IMR-90 (cell line): ENCODE results near the gene GNB1L.

Experiments
- CEBPB ChIP-seq: IDR thresholded peaks from 2 replicates; pipeline ENCODE4 v1.6.1; 2012; ENCODE audit warnings: low read depth, low read length, improper control_type of control experiment
- CTCF ChIP-seq: conservative IDR thresholded peaks from 2 replicates; pipeline ENCODE4 v1.5.1; 2012; ENCODE audit warnings: mild to moderate bottlenecking, low read depth, low read length, improper control_type of control experiment
- FOS ChIP-seq: fragments of 150-350 bp; IDR thresholded peaks from 2 replicates; pipeline ENCODE4 v1.6.1; 2016; ENCODE audit warnings: low read depth, low read length
- MAZ ChIP-seq: IDR thresholded peaks from 2 replicates; pipeline ENCODE4 v1.6.1; 2012; ENCODE audit warnings: low read depth, mild to moderate bottlenecking, low read length, improper control_type of control experiment, moderate library complexity, borderline replicate concordance
- MXI1 ChIP-seq: IDR thresholded peaks from 2 replicates; pipeline ENCODE4 v1.6.1; 2012; ENCODE audit warnings: low read depth, mild to moderate bottlenecking, low read length, moderate library complexity, borderline replicate concordance
- POLR2A ChIP-seq: IDR thresholded peaks from 2 replicates; pipeline ENCODE4 v1.6.1; 2012; ENCODE audit warnings: mild to moderate bottlenecking, low read depth, low read length
- RAD21 ChIP-seq: IDR thresholded peaks from 2 replicates; pipeline ENCODE4 v1.6.1; 2012; ENCODE audit warnings: low read length, improper control_type of control experiment
- RCOR1 ChIP-seq: IDR thresholded peaks from 2 replicates; pipeline ENCODE4 v1.6.1; 2012; ENCODE audit warnings: mild to moderate bottlenecking, low read length, improper control_type of control experiment; ENCODE audit not compliant: insufficient replicate concordance
- SMC3 ChIP-seq: fragments of 150-350 bp; IDR thresholded peaks from 2 replicates; pipeline ENCODE4 v1.6.1; 2016; ENCODE audit warnings: low read depth, mild to moderate bottlenecking, antibody characterized with exemption, low read length, moderate library complexity
- TF ChIP-seq, protein P1 (sequence below): fragments of 150-350 bp; IDR thresholded peaks from 2 replicates; pipeline ENCODE4 v1.6.1; 2017; ENCODE audit warnings: mild to moderate bottlenecking, antibody characterized with exemption, low read length, low read depth

- TF ChIP-seq POLR2A (no peak), CTCF (no peak), SMC3 (no peak), RCOR1 (no peak), RAD21 (no peak), FOS (no peak), MXI1 (no peak), CEBPB (no peak), MAZ (no peak)
- TF ChIP-seq, protein P1, sequence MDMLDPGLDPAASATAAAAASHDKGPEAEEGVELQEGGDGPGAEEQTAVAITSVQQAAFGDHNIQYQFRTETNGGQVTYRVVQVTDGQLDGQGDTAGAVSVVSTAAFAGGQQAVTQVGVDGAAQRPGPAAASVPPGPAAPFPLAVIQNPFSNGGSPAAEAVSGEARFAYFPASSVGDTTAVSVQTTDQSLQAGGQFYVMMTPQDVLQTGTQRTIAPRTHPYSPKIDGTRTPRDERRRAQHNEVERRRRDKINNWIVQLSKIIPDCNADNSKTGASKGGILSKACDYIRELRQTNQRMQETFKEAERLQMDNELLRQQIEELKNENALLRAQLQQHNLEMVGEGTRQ = no peak
These were observed 43.5 kb upstream of the GNB1L start for GRCh38 chr22:19898145-19898544.
